Stimulated activated CD4-positive, alpha-beta T cell treated with anti-CD3 and anti-CD28 coated beads, TNF-alpha, amount 100 ng/mL, for 48 hours (primary cell): ENCODE data around the gene PRR23E.

Experiments used
- DNase-seq, 3 donors: peaks; one replicate each; pipeline ENCODE4 v3.0.0-alpha.2; 2020; ENCODE audit warnings: low read depth in 3 of 3

PRR23E gene

DNA sequence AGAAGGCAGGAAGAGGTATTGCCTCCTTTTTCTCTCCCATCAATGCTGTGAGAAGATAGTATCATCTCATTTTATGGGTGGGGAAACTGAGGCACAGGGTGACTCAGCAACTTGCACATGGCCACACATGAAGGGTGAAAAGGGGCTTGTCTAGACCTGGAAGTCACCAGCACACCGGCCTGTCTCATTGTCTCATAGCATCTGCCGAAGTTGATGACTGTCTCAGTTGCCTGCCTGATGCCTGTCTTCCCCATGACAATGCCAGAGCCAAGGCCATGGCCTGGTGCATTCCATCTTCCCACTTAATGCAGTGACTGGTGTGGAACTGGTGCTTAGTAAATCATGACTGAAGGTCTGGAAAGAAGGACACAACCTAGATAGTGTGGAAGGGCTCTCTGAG, 27.9 kb upstream of the PRR23E start:
- DNase-seq: no peak

DNA sequence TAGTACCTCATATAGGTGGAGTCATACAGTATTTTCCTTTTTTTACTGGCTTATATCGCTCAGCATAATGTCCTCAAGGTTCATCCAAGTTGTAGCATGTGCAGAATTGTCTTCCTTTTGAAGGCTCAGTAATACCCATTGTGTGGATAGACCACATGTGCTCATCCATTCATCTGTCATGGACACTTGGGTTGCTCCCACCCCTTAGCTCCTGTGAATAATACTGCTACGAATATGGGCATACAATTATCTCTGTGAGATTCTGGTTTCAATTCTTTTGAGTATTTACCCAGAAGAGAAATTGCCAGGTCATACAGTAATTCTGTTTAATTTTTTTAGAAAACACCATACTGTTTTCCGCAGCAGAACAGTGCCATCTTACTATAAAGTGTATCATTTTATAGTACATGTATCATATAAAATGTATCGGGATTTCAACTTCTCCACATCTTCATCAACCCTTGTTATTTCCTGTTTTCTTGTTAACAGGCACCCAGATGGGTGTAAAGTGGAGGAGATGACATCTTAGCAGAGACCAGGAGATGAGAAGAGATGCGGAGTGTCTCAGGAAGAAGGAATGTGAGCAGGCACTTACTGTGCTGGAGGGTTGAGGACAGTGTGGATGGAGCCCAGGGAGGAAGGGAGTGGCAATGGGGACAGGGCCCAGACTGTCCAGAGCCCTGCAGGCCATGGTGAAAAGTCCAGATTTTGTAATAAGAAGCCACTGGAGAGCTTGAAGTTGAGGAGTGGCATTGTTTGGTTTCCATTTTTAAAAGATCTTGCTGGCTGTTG, 27.0 kb upstream of the PRR23E start:
- DNase-seq: no peak

DNA sequence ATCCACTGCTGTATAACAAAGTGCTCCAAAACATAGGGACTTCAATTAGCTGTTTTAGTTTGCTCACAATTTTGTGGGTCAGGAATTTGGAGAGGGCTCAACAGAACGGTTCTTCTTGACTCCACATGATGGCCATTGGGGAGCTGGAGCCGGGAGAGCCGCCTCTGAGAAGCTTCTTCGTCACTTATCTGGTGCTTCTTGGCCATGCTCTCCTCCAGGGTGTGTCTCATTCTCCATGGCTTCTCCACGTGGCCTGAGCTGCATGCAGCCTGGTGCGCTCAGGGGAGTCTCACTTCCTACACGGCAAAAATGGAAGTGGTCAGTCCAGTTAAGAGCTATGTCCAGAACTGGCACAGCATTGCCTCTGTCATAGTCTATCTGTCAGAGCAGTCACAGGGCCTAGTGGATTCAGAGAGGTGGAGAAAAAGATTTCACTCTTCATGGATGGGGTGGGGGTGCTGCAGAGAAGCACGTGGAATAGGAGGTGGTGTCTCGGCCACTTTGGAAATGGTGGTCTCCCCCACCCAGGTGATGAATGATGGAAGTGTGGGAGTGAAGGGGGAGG, 26.3 kb upstream of the PRR23E start:
- DNase-seq: no peak

DNA sequence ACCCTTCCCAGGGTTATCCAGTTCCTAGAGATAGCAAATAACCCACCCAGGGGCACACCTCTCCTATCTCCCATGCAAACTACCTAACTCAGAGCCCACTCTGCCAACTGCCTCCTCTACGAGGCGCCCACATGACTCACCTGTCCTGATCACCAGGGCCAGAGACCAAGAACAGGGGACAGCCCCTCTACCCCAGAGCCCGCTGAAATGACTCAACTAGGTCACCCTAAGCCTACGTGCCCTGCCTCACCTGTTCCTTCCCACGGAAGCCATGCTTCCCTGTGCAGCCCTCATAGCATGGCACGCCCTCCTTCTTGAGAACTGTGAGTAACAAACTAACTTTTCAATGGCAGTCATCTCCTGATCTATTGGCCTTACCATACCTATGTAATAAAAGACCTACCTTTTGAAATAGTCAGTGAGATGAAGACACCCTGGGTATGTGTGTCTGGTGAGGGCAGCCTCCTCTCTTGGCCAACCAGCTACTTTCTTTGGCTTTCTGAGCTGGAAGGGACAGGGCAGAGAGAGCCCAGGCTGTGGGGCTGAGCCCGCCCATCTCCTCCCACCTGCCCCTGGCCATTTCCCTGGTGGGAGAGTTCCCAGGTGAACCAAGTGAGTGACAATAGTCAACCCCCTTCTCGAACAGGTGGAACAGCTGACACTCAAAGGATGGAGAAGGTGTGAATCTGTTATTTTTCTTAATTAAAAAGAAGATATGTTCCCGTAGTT, 25.5 kb upstream of the PRR23E start:
- DNase-seq: no peak

DNA sequence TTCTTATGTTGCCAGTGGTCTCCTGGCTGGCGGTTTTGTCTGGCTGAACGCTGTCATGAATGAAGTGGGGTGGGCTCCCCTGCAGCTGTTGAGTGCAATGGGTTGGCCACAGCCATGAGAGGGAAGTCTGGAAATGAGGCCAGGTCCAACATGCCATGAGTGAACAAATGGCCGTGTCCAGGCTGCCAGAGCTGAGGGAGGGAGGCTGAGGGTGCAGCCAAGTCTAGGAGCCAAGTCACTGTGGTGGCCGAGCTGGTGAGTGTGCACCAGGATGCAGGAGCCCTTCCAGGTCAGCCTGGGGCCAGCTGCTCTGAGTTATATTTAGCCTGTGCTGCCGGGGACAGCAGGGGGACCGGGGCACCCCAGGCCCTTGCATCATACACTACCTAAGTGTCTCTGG, 24.7 kb upstream of the PRR23E start:
- DNase-seq: no peak

DNA sequence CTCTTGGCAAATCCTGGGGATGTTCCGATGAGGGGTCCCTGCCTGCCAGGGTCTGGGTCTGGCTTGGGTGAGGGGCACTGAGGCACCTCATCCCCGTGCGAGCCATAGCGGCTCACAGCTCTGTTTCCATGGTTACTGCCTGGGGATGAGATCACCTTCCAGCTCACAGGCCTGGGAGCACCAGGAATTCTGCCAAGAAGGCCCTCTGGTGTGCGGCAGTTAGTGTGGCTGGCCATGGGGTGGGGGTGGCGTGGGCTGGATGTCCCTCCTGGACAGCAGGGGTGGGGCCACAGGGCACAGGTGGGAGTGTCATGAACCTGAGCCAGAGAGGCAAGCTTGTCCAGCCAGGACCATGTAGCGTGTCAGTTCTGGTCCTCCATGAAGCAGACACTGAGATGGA, 22.1 kb upstream of the PRR23E start:
- DNase-seq: no peak

DNA sequence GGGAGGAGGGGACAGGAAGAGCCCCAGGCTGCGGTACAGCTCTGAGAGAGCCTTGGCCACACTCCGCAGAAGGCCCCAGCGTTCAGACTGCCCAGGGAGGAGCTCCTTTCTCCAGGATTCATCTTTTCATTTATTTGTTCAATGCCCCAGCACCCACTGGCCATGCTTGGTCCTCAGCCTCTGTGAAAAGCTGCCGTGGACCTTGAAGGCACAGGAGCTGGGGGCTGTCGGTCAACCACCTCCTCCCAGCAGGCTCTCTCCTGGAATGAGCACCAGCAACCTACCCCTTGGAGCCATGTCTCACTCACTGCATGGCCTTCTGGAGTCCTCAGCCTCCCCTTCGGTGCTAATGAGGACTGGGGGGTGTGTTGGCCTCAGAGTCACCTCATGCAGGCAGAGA, 21.6 kb upstream of the PRR23E start:
- no peak for DNase-seq

DNA sequence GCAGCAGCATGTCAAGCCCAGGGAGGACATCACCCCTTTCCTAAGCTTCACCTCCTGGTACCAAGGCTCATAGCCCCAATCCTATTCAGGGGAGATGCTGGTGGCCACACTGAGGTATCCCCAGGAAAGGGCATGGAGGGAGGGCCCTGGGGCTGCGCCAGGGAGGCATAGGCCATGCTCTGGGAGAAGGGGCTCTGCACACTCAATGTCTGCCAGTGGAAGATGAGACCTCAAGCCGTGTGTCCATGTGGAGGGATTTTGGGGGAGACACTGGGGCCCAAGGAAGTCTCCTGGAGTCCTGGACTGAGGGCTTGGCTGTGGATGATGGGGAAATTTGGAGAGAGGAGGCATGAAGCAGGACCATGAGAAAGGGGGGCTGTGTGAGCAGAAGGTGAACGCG, 21.2 kb upstream of the PRR23E start:
- DNase-seq: no peak

DNA sequence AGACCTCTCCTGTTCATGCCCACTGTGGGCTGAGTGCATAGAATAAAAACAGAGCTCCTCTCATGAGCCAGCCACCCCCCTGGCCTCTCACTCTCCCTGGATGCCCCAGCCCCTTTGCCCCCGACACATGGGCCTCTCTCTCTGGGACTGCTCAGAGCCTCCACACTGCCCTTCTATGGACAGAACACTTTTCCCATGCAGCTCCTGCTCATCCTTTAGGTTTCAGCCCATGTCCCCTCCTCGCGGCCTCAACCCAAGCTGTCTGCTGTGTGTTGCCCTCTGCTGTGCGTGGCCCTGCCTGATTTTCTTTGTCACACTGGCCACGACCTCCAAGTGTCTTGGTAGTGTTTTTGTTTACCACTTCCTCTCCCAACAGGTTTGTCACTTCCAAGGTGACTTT, 20.7 kb upstream of the PRR23E start:
- DNase-seq: no peak

DNA sequence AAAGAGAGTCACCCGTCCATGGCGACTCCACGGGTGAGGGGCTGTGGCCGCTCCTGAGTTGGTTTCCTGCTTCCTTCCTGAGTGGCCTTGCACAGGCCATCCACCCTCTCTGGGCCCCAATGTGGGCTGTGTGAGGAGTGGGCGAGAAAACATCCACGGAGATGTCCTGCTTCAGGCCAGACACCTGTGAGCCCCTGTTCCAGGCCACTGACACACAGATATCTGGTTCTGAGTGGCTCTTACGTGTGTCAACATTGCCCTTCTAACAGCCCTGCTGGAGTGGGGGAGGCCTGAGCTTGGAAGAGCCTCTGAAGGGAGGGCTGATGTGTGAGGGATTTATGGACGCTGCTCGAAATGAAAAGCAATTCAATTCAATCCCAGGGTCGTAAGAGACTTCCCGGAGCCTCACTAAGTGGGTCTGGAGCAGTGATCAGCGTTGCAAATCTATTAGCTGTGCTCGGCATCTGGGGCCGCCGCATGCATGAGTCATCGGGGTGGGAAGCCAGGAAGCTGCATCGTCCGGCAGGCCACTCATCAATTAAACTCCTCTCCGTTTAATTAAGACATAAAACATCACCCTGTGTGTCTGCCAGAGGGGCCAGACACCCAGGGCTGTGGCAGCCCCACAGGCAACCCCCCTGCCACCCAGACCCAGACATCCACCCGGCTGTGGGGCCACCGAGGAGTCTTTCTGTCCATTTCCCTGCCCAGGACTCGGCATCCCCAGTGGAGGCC, 20.0 kb upstream of the PRR23E start:
- DNase-seq: no peak

DNA sequence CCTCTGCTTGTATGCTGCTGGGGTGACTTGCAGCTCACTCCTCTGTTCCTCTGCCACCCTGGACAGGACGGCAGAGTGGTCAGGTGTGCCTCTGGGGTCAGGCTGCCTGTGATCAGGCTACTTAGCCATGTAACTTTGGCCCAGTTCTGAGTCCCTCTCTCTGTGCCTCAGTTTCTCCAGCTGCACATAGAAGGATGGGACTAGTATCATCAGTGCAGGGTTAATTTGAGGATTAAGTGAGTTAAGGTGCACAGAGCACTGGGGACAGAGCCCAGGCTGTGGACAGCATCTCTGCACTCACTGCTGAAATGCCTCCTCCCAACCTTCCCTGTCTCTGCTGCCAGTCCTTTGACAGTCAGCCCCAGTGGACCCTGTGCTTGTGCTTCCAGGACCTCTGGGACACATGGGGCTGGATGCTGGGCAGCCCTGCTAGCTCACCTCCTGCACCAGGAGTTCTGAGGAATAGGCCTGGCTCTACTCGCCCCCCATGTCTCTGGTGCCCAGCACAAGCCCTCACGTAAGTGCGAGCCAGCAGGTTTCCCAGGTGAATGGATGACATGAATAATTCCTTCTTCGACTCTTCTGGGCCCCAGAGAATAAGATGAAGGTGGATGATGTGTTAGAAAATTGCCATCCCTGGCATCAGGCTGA, 19.3 kb upstream of the PRR23E start:
- DNase-seq: no peak

DNA sequence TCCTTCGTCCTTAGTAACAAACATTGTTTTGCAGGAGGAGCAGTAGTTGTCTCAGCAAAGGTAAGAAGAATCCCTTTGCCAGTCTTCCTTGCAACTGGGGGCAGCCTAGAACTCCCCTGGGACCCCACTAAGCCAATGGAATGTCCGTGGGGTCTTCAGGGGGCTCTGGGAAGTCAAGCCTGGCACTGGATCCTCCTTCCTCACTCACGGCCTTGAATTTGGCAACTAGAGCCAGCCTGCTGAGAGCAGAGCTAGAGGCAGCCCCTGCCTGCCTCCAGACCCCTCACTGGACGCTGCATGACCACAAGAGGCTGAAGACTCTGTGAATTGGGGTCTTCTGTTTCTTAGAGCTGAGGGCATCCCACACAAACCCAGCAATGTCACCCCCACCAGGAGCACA, 18.6 kb upstream of the PRR23E start:
- DNase-seq: no peak

DNA sequence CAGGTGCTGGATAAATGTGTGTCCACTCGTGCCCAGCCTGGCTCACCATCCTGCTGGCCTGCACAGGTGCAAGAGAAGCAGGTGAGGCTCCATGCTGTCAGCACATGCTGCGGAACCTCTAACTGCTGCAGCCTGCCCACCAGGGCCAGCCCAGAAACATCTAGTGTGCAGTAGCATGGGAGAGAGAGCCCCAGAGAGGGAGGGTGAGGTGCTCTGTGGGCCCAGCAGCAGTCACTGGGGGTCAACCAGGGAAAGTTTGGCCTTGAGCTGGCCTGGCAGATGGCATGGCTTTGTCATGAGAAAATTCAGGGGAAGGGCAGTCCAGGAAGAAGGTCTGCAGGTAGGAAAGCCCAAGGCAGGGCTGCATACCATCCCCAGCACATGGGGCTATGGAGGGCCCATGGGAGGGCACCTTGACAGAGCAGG, 18.2 kb upstream of the PRR23E start:
- DNase-seq: no peak

DNA sequence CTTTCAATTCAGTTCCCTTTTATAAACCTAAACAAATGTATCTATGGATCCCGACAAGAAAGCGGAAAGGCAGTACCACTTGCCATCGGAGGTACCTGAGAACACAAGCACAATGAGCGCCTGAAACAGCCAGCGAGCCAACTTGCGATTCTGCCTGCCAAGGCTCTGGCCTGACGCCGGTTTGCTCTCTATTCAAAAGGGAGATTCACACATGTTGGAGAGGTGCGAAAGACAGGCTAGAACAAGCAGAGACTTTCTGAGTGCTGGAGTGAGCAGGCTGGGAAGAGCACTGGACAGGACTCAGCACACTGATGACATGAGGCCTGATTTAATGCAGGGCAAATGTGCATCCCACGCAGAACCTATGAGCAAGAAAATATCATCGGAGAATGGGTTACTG, 17.7 kb upstream of the PRR23E start:
- DNase-seq: no peak

DNA sequence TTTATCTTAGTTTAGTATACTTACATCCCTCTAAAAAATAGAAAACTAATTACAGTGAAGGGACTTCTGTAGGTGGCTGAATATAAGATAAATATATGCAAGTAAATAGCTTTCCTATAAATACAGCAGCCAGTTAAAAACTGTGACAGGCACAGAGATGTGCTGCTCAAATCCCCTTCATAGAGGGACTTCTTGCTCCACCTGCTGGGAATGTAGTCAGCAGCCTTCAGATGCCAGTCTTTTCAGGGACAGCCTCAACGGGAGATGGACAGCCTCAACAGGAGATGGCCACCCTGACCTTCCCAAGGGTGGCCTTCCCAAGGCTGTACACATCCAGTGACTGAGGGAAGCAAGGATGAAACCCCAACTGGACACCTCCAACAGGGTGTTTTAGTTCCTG, 15.7 kb upstream of the PRR23E start:
- DNase-seq: no peak

DNA sequence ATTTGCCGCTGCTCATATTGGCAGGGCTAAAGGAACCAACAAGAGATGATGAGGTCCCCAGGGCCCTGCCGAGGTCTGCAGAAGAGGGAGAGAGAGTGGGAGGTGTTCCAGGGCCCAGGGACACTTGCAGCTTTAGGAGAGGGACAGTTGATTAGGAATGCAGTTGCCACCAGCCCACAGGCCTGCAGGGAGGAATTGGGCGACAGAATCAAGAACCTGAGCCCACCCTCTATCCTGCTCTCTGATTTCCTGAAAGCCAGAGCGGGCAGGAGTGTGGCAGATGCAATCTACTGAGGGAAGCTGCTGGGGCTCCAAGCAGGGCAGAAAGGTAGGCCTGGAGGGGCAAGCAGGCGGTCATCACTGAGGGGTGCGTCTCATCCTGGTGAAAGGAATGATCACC, 12.1 kb upstream of the PRR23E start:
- DNase-seq: no peak

DNA sequence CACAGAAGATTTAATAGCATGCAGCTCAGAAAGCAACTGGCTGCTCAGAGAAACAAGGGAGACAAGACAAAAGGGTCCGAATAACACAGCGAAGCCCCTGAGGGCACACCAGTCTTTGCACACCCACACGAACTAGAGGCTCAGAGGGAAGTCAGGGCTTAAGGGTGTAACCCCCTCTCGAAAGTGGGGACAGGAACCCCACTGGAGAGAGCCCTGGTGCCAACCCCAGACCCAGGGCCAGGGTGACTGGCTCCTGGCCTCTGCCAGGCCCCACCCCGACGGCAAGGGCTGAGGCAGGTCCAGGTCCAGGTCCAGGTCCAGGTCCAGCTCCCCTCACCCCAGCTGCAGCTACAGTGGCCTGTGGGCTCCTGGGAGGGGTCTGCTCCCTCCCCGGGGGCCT, 10.5 kb upstream of the PRR23E start:
- DNase-seq: no peak

DNA sequence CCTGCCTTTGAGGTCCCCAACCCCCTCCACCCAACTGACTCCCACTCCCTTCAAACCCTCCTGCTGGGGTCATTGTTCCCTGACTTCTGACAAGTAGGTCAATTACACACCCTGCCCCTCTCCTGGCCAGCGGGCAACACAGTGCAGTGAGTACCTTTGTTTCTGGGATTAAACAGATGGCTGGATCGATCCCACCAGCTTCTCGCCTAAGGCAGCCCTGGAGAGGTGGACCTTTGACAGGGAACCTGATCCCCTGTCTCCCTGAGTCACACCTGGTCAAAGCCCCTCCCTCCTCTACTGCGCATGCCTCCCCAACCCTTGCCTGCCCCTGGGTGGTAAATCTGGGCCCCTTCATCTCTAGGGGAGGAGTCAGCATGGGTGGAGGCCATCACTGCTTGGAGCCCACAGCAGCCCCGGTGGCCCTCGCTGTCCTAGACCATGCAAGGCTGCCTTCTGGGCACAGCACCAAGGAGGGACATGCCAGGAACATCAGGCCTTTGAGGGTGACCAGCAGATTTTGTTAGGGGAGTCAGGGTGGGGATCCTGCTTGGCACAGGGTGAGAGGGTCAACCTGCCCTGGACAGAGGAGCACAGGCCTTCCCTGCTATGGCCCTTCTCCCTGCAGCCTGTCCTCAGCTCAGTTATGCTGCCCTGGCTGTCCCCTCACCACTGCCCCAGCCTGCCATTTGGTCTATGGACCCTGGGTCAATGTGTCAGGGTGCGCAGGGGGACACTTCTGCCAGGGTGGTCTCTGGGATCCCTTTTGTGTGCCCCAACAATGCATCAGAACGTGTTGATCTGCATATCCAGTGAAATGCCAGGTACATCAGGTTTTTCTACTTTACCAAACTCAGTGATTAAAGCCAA, 9.8 kb upstream of the PRR23E start:
- DNase-seq: no peak

DNA sequence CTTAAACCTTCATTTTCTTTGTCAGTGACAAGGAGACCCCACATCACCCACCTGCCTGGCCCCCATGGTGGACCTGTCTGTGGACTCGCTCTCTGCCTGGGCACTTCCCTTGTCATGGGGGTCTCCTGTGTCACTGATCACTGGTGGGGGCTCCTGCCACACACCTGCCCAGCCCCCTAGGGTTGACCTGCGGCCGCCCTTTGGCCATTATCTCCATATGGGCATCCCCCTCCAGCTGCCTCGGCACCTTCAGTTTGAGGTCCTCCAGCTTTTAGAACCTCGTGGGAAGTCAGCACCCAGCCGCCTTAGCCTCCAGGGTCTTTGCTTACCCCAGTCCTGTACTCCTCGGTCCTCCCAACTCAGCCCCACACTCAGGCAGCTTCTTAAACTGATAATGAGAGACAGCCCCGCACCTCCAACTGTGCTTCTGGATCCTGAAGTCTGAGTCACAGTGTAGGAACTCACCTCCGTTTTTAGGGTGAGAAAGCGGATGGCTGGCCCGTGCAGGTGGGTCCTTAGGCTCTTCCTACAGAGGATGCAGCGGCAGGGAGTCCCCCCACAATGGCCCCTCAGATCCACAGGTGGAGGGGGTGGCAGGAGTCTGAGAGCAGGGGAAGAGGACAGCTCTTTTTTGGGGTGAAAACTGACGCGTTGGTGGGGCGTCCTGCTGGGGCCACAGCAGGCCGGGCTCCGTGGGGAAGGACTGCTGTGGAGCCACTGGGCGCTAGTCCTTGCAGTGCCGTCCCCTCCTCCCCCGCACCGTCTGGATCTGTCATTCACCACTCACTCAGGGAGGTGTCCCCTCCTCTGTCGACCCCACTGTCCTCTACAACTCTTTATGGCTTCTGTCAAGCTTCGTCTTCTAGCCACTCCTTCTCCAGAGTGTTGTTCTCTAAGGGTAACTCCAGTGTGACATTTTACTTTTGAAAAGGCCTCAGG, 8.7 kb upstream of the PRR23E start:
- DNase-seq: no peak

DNA sequence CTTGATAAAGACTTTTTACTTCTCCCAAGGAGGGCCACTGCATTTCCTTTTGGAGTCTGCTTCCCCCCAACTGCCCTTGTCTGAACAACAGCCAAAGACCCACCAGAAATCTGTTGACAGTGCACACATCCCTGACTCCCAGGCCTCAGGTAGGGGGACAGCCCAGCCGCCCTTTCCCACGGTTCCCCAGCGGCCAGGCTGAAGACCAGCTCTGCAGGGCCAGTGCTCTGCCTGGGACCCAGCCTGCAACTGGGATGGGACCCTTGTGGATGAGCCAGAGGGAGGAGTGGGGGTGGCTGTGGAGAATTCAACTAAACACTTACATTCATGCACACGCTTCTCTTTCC, 8.1 kb upstream of the PRR23E start:
- DNase-seq: no peak
